Brain microvascular endothelial cell (primary cell): ENCODE measurements around the gene E2F2.

Source experiments
- DNase-seq: peaks from one replicate; pipeline ENCODE4 v3.0.0-alpha.2; 2020
- H3K27ac ChIP-seq: fragments of 250-450 bp; sonication (Bioruptor Pico); 2 replicates; pipeline ENCODE4 v1.5.1; 2020; ENCODE audit warnings: mild to moderate bottlenecking, moderate library complexity
- H3K27me3 ChIP-seq: fragments of 250-450 bp; sonication (Bioruptor Pico); replicated peaks from 2 replicates; pipeline ENCODE4 v1.5.1; 2020; ENCODE audit warnings: mild to moderate bottlenecking
- H3K36me3 ChIP-seq: fragments of 250-450 bp; sonication (Bioruptor Pico); replicated peaks from 2 replicates; pipeline ENCODE4 v1.5.1; 2020; ENCODE audit warnings: mild to moderate bottlenecking
- H3K4me3 ChIP-seq: 2 replicates; pipeline ENCODE4 v1.5.1; 2011; ENCODE audit warnings: low read depth, mild to moderate bottlenecking, control low read depth, low read length, moderate library complexity
- CTCF ChIP-seq: IDR thresholded peaks from 2 replicates; pipeline ENCODE4 v1.5.1; 2011; ENCODE audit warnings: low read depth, mild to moderate bottlenecking, moderate library complexity, low read length, control low read depth, inconsistent platforms; ENCODE audit errors: missing control alignments
- in situ Hi-C: cut with HindIII; loops from 2 replicates; pipeline ENCODE4 v1.10.0; 2017; ENCODE audit warnings: low sequenced_read_pairs, low pct_ligation_motif_present

The E2F2 gene

DNA sequence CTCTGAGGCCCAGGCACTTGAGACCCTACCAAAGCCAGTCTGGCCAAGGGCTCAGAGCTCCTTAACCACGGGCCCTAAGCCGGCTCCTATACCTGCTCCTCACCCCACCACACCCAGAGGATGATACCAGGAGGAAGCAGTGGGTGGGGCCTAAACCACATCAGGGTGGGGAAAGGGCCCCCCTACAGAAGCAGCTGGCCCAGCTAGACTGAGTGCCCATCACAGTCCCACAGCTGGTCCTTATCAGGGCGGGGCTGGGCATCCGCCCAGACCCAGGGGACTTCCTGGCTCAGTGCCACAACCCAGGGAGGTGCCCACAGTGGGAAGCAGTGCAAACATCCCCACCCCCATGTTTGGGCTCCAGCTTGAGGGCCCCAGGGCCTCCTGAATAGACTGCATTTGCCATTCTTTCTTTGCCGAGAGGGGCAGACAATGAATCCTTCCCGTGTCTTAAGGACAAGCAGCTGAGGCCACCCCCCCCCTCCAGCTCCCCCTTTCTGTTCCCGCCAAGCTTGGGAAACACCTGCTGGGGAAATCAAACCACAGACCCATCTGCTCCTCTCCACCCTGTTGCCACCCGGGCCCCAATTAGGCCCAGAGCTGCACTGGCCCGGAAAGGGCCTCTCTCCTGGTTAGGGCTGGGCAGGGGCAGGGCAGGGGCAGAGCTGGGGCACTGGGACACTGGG, 6.2 kb downstream of the E2F2 start:
- Histone ChIP-seq H3K36me3 (no peaks in the 10 kb centered on the region), H3K4me3 (no peak overlapping the region), H3K27me3 (no peaks in the 10 kb centered on the region), H3K27ac (no peak overlapping the region)
- in situ Hi-C loops: loop anchor here (25.0 kb wide), 1 partner anchor 113 kb away; the partner anchor contains the start of gene TCEA3
- no peak for DNase-seq
- TF ChIP-seq CTCF: no peak

DNA sequence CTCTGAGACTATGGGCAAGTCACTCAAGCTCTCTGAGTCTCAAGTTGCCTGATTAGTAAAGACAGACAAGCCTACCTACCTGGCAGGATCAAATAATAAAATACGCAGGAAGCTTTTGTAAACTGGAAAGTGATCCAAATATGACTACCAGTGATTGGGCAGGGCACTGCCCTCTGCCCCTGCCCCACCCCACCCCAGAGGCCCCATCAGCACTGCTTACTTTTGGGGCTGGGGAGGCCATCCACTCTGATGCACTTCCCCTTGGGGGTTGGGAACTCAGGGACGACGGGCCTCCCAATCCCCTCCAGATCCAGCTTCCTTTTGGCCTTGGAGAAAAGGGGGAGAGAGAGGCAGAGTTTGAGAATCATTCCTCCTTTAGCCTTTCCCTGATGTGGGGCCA, 6.9 kb downstream of the E2F2 start:
- Histone ChIP-seq H3K36me3 (no peaks in the 10 kb centered on the region), H3K4me3 (no peak overlapping the region), H3K27ac (no peak overlapping the region), H3K27me3 (no peaks in the 10 kb centered on the region)
- TF ChIP-seq CTCF: no peak
- in situ Hi-C loops: loop anchor here (25.0 kb wide), 1 partner anchor 112 kb away; the partner anchor contains the start of gene TCEA3
- no peak for DNase-seq

GRCh38 chr1:23522244-23522982, 8.6 kb downstream of the E2F2 start:
- Histone ChIP-seq H3K4me3 (no peak overlapping the region), H3K27me3 (no peaks in the 10 kb centered on the region), H3K27ac (no peak overlapping the region), H3K36me3 (no peaks in the 10 kb centered on the region)
- in situ Hi-C loops: loop anchor here (25.0 kb wide), 1 partner anchor 110 kb away; the partner anchor contains the start of gene TCEA3
- no peak for TF ChIP-seq CTCF
- DNase-seq: no peak

DNA sequence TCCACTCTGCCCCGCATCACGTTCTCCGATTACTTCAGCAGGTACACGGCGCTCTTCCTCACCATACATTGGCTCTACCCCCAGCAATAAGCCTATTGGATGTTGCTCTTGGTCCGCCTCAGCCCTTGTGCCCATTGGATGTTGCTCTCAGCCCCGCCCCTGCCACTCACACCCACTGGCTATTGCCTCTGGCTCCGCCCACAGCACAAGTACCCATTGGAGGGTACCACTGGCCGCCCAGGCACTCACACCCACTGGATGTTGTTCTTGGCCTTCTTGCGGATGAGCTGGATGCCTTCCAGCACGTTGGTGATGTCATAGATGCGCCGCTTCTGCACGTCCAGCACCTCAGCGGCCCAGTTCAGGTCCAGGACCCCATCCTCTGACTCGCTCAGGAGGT, 9.4 kb downstream of the E2F2 start:
- no peak for TF ChIP-seq CTCF
- in situ Hi-C loops: loop anchor here (25.0 kb wide), 1 partner anchor 109 kb away; the partner anchor contains the start of gene TCEA3
- no peak overlapping the region for H3K27ac ChIP-seq
- no peaks in the 10 kb centered on the region for H3K27me3 ChIP-seq
- DNase-seq: no peak
- no peak overlapping the region for H3K4me3 ChIP-seq
- no peaks in the 10 kb centered on the region for H3K36me3 ChIP-seq

DNA sequence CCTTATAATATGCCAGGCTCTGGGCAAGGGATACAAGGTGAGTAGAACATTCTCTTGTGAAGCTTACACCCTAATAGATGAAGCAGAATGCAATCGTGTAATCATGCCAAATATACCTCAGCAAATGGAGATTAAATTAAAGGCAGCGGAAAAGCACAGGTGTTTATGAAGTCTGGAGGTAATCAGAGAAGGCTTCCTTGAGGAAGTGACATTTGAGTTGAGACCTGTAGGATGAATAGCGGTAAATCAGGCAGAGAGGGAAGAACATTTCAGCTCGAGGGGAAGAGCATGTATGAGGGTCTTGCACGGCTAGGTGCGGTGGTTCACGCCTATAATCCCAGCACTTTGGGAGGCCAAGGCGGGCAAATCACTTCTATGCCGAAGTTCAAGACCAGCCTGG, 13.5 kb downstream of the E2F2 start:
- H3K36me3 ChIP-seq: no peaks in the 10 kb centered on the region
- no peaks in the 10 kb centered on the region for H3K27me3 ChIP-seq
- H3K4me3 ChIP-seq: no peak overlapping the region
- in situ Hi-C loops: loop anchor here (25.0 kb wide), 1 partner anchor 105 kb away; the partner anchor contains the start of gene TCEA3
- H3K27ac ChIP-seq: no peak overlapping the region
- no peak for TF ChIP-seq CTCF
- no peak for DNase-seq
